Amniotic stem cell (primary cell): ENCODE results near the gene CARNS1.

Experiments used
- DNase-seq: peaks from one replicate; lab custom pipeline; 2025; lab: John Stamatoyannopoulos, UW

Gene CARNS1

GRCh38 chr11:67376063-67376820 is 39.2 kb upstream of the CARNS1 start:
- no peak for DNase-seq

DNA sequence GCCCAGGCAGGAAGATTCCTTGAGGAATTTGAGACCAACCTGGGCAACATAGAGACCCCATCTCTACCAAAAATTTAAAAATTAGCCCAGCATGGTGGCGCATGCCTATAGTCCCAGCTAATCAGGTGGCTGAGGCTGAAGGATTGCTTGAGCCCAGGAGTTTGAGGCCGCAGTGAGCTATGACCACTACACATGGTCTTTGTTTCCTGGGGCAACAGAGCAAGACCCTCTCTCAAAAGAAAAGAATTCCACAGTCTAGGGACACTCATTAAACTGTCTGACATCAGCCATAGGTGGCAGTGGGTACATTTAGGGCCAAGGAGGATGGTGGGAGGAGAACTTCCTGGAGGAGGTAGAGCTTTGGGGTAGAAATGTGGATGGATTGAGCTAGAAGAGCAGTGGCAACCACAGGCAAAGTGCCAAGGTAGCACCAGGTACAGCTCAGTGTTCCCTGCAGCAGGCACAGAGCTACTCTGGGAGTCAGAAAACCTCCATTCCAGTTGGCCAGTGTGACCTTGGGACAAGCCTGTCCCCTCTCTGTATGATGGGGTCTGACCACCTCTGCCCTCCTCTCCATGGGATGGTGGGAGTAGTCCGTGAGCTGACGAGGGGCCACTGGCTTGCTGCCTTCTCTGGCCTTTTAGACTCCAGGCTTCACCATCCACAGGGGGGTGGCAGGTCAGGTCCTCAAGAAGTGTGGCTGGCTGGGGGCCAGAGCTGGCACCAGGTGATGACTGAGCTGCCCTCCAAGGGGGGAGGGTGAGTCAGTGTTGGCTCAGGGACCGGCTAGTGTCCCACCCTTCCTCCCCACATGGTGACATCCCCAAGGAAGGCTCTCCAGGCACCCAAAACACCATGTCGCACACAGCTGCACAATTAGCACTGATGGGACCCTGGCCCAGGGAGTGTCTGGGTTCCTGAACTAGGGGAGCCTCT is 38.3 kb upstream of the CARNS1 start:
- DNase-seq: no peak

DNA sequence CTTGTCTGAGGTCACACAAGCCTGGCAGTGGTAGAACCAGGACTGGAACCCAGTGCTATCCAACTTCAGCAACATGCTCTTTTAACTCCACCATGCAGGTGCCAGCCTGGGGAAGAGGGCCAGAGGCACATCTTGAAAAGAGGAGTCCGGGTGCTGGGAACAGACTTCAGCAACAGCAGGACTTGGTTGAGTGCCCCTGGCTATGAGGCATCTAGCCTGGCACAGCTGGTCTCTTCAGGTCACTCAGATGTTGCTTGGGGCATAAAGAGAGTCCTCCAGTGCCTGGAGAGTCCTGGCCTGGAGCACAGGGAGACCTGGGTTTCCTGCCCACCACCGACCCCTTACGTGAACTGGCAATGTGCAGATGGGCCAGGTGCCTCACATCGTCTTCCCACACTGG is 36.9 kb upstream of the CARNS1 start:
- DNase-seq: no peak

GRCh38 chr11:67379061-67380058 is 36.1 kb upstream of the CARNS1 start:
- DNase-seq: peak; percentile 41

DNA sequence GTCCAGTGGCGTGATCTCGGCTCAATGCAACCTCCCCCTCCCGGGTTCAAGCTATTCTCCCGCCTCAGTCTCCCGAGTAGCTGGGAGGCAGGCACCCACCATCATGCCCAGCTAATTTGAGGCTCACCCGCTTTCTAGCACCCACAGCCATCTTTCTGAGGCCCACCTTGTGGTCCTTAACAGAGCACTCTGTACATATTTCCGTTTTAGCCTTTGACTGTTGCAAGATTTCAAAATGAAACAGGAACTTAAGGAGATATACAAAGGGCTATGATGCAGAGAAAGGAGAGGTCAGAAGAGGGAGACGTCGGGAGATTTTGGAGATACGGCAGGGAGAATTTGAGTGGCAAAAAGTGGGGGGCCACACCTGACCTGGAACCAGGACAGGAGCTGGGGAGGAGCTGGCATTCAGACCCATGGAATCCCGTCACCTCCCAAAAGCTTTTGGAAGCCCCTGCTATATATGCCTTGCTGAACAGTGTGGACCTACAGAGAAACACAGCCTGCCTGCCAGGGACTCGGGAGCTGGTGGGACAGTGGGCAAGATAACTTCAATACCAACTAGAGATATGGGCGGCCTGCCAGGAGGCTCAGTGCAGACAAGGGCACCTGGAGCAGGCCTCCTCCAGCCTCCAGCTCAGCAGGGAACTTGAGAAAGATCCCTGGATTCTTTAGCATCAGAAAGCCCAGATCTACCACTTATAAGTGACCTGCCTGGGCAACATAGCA is 34.1 kb upstream of the CARNS1 start:
- DNase-seq: no peak

- DNase-seq: peak; percentile 20
These were observed 33.0 kb upstream of the CARNS1 start for GRCh38 chr11:67382276-67383136.

- no peak for DNase-seq
These were observed 30.6 kb upstream of the CARNS1 start for GRCh38 chr11:67384851-67385366.

DNA sequence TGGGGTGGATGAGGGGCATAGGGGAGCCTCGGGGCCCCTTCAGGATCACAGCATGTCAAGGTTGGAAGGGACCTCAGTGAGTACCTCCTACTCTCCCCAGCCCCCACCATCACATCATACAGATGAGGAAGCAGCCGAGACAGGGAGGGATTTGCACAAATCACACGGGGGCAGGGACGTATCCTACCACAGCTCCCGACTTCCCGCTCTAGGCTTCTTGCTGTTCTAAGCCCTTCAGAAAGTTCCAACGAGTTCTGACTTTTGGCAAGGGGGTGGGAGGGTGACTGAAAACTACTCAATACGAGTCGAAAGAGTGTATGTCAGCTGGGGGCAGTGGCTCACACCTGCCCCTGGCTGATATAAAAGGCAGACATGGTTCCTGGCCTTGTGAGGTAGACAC is 28.4 kb upstream of the CARNS1 start:
- no peak for DNase-seq

DNA sequence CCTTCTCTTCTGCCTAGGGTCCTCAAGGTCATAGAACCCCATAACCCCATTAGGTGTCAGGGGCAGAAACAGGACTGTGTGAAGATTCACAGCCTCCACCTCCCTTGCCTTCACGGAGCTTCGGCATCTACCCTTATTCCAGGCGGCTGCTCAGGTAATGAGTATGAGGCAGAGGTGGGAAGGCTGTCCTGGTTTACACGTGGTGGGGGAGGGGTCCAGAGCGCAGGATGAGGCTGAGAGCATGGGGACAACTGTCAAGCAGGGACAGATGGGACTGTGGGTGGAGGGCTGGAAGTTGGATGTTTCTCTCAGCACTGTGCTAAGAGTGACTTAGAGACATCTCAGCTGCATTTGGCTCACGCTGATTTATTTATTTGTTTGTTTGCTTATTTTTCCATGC is 28.0 kb upstream of the CARNS1 start:
- DNase-seq: no peak

GRCh38 chr11:67389477-67389876 is 26.0 kb upstream of the CARNS1 start:
- no peak for DNase-seq

- no peak for DNase-seq
These were observed 24.6 kb upstream of the CARNS1 start for GRCh38 chr11:67390947-67391303.

DNA sequence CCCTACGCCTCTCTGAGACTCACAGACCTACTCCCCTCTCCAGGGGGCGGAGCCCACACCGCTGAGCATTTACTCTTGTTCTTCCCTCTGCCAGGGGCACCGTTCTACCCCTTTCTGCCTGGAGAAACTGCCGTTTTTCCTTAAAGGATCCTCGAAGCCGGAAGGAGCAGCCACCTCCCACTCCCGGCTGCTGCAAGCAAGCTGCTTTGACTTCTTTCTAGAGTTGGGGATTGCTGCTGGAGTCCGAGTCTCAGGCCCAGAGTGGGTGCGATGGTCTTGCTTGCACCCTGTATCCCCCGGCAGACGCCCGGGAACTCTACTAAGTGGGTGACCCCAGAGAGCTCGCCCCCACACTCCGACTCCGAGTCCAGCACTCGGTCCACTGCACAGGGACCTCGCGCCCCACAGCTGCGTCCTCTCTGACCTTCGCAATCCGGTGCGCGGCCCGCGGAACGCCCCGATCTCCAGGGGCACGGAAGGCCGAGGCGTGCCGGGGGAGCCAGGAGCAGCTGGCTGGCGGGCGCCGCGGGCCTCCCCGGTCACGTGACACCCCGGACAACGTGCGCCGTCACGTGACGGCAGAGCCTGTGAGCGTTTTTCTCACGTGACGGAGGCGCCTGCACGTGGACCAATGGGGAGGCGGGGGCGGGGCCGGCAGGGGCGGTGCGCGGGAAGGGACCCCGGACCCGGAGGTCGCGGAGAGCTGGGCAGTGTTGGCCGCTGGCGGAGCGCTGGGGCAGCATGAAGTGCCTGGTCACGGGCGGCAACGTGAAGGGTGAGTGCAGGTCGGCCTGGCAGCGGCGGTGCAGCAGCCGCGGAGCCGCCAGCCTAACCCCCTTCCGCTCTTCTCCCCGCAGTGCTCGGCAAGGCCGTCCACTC is 23.9 kb upstream of the CARNS1 start, which contains the start of gene RAD9A:
RAD9A (plus strand) TSS at position 683 of the 879 bp plus-strand sequence; CDS start at position 742, 59 bp downstream.
- peak; percentile 83 for DNase-seq

DNA sequence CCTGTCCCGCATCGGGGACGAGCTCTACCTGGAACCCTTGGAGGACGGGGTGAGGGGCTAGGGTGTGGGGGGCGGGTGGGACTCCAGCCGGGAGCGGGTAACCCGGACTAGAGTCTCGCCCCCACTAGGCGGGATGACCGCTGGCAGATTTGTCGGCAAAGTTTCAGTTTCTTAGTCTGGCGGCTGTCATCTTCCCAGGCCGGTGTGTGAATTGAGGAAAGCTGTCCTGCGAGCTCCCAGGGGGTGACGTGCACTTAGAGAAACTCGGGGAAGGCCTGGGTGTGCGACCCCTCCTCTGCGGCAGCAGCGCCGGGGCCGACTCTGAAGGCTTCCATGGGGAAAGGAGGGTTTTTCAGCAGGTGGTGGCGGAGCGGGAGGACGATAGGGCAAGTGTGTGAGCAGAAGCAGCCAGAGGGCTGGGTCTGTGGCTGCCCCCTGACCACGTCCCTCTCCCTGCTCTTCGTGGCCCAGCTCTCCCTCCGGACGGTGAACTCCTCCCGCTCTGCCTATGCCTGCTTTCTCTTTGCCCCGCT is 23.2 kb upstream of the CARNS1 start:
- DNase-seq: no peak

- no peak for DNase-seq
These were observed 22.0 kb upstream of the CARNS1 start for GRCh38 chr11:67393437-67393836.

DNA sequence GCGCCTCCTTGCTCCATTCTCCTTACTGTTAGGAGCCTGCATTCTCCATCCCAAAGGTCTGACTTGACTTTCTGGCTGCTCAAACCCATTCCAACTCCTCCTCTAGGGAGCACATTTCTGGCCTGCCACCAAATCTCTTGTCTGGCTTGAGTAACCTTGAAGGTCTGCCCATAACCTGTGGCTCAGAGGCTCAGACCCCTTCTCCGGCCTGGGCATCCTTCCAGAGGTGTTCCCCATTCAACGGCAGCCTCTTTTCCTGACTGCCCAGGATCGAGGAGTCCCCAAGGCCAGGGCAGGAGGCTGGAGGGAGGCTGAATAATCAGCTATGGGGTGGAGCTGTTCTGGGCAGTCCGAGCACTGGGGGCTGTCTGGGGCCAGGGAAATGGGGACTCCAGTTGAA is 21.5 kb upstream of the CARNS1 start:
- DNase-seq: no peak

DNA sequence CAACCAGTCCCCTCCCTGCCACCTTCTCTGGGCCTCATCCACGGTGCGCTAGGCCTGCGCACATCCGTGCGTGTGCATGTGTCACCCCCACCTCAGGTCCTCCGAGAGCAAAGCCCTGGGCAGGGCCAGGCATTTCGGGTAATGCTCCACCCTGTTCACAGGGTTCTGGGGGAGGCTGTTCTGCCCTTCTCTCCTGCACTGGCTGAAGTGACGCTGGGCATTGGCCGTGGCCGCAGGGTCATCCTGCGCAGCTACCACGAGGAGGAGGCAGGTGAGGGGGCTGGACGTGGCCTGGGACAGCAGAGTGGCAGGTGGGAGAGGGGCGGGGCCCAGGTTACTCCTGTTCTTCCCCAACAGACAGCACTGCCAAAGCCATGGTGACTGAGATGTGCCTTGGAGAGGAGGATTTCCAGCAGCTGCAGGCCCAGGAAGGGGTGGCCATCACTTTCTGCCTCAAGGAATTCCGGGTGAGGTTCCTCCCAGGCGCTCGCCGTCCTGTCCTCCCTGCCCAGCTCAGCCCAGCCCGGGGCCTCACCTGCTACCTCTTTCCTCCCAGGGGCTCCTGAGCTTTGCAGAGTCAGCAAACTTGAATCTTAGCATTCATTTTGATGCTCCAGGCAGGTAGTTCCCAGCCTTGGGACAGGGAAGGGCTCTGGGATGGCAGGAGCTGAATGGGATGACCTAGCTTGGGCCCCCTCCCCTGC is 19.8 kb upstream of the CARNS1 start:
- no peak for DNase-seq

GRCh38 chr11:67396259-67396581 is 19.3 kb upstream of the CARNS1 start:
- no peak for DNase-seq
